T-helper 2 cell treated with Interferon-gamma antibody and Interleukin-4, amounts not matched to agents 100 ng/mL and 5 ng/mL, for 36 hours (primary cell): ENCODE measurements around the gene ACADVL. TPM values are rescaled to one million over a fixed set of nuclear protein-coding genes. Genes with fewer than 3 reads are reported as not detected.

Experiments
- intact Hi-C: fragments of 100-400 bp; cut with micrococcal nuclease; formaldehyde crosslinking; loops from one replicate; pipeline ENCODE4 v1.15.1; 2023
- total RNA-seq: library from RNA; stranded (reverse); gene quantifications from 2 replicates; pipeline ENCODE4 v1.2.3, GENCODE V29; 2022

The ACADVL gene
- total RNA-seq, 1 donor from 2014 or later, result 340 TPM

DNA sequence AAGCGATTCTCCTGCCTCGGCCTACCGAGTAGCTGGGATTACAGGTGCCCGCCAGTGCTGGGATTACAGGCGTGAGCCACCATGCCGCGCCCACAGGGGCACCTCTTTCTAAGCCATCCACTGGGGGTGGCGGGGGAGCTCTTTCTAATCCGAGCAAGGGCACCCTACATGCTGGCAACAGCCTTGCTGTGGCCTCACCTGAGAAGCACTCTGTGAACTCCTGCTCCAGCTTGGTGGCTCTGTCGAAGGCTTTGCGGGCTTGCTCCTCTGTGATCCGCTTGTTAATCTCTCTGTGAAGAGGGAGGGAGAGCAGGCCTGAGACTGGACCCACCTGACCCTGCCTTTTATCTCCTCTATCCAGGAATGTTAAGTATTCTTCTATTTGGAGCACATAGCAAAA is 28.7 kb upstream of the ACADVL start:
- intact Hi-C loops, result no loop called here

DNA sequence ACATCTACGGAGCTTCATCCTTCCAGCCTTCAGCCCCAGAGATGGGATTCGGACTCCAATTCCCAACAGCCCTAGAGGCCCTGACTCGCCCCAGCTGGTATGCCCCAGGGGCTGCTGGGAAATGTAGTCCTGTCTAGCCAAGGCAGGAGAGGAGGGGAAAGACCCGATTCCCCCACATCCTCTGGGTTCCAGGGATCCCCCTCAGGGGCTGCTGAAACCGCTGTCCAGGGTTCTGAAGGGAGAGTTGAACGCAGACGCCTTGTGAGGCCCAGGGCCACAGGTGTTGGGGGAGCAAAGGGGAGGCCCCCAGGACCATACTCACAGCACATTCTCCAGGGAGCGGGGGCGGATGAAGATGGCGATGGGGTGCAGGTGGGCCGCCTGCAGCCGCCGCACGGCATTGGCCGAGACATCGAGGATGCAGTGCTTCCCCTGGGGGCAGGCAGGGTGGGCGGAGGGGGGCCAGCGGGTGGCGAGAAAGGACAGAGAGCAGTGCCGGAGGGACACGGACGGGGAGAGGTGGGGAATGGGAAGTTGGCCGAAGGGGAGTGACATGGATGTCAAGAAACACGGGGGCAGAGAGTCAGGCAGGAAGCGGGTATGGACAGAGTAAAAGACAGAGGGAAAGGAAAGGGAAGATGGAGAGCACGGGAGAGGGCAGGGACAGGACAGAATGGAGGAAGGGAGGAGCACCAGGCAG is 28.0 kb upstream of the ACADVL start:
- intact Hi-C loops, result no loop called here

DNA sequence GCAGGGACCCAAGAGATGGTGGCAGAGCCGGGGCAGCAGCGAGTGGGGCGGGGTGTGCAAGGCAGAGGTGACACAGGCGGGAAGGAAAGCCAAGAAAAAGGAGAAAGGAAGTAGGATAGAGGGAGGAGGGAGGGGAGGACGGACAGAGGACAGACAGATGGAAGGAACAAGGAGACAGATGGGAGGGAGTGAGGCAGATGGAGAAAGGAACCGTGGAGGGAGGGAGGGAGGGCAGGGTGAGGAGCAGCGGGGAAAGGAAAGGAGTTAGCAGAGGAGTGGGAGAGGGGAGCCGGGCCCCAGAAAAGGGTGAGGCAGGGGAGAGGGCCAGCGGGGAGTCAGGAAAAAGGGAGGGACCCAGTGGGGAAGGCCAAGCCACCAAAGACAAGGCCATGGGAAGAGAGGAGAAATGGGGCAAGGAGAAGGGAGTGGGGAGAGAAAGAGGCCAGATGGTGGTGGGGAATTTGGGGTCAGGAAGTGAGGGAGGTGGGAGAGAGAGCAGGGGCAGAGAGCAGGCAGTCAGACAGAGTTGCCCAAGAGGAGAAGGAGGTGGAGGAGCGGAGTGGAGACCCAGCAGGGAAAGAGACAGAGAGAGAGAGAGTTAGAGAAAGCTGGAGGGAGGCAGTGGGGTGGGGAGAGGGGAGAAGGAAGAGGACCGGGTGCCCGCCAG is 27.3 kb upstream of the ACADVL start:
- intact Hi-C loops, result no loop called here

DNA sequence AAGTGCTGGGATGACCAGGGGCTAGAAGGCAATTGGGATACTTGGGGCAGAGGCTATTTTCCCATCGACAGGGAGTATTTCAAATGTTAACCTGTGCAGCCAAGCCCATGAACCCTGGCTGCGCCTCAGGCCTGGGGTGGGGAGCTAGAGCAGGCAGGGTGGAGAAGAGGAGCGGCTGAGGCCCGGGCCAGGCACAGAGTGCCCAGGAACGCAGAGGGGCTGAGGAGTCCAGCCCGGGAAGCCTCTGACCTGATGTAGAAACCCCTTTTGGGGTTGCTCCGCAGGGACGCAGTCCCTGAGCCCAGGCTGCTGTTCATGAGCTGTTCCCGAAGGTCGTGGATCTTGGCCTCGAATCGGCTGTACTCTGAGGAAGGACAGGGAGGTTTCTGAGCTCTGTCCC is 23.8 kb upstream of the ACADVL start:
- intact Hi-C loops, result no loop called here

DNA sequence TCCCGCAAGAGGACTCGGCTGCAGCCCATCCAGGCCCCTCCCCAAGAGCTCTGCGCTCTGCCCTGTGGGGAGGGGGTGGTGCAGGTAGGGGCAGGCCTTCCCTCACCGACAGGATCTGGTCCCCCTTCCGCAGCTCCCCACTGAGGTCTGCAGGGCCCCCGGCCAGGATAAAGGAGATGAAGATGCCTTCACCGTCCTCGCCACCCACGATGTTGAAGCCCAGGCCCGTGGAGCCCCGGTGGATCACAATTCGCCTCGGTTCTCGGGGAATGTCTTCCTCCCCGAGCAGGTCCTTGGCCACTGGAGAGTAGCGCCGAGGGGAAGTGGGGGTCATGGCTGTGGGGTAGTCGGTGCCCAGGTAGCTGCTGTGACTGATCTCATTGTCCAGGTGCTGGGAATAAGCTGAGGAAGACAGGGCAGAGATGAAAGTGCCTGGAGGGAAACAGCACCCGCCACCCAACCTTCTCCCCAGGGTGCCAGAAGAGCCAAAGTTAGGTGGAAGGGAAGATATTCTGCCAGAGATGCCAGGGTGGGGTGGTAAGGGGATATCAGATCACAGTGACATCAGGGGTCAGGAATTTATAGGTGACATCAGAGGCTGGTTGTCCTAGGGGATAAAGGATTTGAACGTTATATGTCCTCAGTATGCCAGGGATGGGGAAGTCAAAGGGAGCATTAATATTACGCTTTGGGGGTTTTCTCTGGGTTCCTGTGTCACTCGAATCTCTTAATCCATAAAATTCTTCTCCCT is 22.9 kb upstream of the ACADVL start:
- intact Hi-C loops, result no loop called here

DNA sequence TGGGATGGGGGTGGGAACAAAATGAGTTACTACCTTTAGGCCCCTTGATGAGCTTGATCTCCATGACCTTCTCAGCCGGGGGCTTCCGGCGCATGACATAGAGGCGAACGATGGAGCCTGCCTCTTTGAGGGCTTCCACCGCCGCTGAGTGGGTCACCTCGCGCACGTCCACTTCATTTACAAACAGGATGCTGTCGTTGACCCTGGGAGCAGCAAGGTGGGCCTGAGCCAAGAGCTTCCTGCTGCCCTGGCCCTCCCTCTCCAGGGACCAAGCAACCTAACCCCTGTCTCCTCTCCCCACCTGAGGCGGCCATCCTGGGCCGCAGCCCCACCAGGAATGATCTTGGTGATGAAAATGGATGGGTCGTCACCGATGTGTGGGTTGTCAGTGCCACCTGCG is 16.3 kb upstream of the ACADVL start:
- intact Hi-C loops, result no loop called here

DNA sequence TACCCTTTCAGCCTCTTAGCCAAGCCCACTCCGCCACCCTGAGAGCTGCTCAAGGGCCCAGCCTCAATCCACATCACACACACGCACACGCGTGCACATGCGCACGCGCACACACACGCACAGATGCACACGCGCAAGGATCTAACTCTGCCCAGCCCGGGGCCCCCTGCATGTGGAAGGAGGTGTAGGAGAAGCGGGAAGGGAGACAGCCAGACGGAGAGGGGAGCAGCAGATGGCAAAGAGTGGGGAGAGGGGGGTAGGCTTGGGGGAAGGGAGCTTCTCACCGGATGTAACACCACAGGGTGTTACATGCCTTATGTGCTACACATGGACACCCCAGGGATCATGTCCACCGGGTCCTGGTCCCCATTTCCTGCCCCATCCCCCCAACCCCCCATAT is 15.4 kb upstream of the ACADVL start:
- intact Hi-C loops, result no loop called here

DNA sequence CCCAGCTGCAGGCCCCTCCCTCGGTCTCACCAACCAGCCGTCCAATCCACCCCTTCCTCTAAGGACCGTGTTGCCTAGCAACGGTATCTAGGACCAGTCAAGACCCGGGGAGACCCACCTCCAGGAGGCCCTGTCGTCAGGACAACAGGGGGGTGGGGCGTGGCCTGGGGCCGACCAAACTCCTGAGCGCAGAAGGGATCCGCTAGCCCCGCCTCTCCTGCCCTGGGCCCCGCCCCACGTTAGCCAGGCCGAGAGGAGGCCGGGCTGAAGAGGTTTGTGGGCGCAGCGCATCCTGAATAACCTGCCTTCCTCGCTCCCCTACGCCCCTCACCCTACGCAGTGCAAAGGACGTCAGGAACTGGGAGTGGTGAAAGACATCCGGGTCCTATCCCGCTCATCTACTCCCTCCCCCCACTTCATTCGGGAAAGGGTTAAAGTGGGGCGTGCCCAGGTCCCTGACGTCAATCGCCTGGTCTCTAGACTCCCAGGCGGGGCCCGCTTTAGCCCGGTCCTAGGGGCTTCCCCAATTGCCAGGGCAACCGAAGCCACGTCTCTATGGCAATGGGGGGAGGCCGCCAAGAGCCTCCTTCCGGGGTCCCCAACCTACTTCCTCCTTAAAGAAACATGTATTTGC is 14.8 kb upstream of the ACADVL start:
- intact Hi-C loops, result loop anchor here (1.0 kb wide), 2 partner anchors 9 to 47 kb away; partner anchors contain the start of gene ELP5

DNA sequence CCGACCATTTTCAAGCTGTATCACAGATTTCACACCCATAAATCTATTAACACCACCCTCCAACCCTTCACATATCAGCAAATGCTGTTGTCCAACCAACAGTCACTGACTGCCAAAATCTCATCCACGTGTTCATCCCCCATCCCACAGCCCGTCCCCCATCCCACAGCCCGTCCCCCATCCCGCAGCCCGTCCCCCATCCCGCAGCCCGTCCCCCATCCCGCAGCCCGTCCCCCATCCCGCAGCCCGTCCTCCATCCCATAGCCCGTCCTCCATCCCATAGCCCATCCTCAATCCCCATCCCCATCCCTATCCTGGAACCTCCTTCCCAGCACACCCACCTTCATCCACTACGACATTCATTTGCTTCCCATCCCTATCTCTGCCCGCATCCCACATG is 14.2 kb upstream of the ACADVL start:
- intact Hi-C loops, result loop anchor here (1.0 kb wide), 2 partner anchors 9 to 47 kb away; partner anchors contain the start of gene ELP5

DNA sequence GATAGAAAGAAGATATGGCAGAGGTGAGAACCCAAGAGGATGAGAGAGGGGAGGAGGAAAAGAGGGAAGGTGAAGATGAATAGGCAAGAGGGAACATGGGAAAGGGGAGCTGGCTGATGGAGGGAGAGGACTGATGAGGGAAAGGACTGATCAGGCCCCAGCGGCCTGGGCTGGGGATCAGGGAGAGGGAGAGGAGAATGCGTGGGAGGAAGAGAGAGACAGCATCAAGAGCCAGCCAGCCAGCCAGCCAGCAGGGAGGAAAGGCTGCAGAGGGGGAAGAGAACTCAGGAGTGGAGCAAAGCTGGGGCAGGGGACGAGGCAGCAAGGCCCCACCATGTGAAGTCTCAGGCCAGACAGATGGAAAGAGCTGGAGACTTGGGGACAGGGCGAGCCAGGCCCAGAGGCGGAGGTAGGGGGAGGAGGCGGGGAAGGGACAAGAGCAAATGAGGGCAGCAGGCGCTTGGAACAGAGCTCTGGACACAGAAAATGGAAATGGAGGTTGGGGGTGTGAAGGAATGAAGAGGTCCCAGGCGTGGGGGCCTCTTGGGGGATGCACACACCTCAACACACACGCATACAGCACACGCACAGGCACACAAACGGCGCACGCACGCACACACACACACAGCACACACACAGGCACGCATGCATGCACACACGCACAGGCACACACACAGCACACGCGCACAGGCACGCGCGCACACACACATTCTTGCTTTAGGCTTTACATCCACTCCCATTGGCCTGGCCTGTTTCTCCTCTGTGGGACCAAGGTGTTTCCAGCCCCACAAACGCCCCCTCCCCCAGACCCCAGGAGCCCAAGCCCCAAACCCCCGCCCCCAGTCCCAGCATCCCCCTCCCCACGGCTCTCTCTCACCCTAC is 12.4 kb upstream of the ACADVL start:
- intact Hi-C loops, result no loop called here

DNA sequence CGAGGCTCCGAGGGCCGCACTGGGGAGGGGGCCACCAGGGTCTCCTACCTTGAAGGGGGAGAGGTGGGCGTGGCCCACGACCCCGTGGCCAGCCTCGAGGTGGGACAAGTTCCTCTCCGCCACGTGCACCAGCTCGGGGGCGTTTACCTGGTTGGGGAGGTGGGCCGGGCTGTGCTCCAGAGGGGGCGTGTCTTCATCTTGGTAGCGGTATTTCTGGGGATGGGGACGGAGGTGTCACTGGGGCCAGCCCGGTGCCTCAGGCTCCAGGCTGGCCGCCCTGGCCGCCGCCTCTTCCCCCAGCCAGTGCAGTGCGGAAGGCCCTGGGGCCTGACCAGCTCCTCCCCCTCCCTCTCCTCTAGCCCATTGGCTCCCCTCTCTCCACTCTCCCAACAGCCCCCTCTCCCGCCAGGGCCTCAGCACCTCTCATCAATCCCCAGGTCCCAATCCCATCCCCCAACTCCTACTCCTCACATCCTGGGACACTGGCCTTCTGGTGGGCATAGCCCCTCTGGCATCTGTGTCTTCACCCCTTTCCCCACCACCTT is 11.6 kb upstream of the ACADVL start:
- intact Hi-C loops, result no loop called here

DNA sequence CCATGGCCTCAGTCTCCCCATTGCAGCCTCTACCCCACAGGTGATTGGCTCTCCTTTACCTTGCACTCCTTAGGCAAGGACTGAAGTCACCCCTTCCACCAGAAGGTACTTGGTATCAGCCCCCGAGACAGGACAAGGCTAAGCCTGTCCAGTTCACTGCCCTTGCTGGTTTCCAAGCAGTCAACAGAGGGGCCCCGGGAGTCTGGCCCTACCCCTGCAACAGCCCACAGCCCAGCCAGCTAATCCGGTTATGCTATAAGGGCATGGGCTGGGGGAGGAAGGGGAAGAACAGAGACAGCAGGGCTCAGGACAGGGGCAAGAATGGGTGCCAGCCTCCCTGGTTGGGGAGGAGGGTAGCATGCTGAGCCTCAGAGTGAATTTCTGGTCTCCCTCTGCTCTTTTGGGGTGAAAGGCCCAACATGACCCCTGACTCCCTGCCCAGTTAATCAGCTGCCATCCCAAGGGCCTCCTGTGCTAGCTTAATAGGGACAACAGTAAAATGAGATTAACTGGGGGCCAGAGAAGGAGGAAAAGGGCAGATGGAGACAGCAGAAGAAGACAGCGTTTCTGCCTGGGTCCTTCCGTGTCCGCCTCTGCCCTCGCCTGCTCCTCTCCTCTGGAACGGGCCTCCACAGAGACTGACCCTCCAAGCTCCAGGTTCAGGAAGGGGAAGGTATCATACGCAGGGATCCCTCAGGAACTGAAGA is 10.8 kb upstream of the ACADVL start:
- intact Hi-C loops, result no loop called here

DNA sequence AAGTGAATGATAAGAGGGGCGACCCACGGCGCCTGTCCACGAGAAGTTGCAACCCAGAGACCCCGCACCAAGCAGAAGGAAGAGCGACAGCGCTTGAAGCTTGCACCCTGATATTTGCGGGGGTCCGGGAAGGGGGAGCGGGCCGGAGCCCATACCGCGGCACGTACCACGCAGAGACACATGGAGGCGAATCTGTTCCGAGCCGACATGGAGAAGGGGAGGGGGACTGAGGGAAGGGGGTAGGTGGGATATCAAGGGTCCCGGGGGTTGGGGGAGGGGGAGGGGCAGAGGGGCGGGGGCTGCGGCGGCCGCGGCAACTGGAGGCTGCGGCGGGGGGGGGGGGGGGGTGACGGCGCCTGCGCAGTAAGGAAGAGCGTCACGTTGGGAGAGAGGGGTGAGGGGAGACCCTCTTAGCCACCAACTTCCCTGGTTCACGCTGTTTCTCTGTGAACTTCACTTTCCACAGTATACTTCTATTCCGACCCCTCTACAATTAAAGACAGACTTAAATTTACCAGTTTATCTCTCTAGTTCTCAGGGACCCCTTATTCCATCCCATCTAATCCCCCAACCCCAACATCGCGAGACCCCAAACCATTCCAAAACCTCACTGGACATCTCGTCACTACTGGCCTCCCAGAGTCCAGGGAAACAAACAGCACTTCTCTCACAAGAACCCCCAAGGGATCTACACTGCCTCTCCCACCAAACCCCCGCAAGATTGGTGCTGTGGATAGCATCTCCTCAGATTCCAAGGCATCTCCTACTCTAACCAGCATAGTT is 8.1 kb upstream of the ACADVL start:
- intact Hi-C loops, result loop anchor here (5.0 kb wide), 1 partner anchor 174 kb away; the partner anchor contains the start of gene SLC16A13

DNA sequence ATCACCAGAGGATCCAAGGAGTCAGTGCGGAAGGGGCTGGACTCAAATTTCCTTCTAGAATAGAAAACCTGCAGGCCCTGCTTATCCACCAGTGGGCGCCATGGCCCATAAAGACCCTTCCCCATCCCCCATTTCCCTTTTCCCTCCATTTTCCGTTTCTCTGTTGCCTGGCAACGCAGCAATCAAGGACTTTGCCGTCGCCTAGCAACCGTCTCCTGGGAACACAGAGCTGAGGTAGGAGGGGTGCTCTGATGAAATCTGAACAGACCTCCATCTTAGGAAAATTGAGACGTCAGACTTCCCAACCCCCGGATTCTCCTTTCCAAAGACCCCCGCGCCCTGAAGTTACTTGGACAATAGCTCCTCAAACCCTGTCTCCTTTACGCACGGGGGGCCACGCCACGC is 5.8 kb upstream of the ACADVL start:
- intact Hi-C loops, result loop anchor here (1.0 to 5.0 kb wide), 6 partner anchors 9 to 177 kb away; partner anchors contain the start of genes DVL2, EIF5A, ELP5 and PHF23

DNA sequence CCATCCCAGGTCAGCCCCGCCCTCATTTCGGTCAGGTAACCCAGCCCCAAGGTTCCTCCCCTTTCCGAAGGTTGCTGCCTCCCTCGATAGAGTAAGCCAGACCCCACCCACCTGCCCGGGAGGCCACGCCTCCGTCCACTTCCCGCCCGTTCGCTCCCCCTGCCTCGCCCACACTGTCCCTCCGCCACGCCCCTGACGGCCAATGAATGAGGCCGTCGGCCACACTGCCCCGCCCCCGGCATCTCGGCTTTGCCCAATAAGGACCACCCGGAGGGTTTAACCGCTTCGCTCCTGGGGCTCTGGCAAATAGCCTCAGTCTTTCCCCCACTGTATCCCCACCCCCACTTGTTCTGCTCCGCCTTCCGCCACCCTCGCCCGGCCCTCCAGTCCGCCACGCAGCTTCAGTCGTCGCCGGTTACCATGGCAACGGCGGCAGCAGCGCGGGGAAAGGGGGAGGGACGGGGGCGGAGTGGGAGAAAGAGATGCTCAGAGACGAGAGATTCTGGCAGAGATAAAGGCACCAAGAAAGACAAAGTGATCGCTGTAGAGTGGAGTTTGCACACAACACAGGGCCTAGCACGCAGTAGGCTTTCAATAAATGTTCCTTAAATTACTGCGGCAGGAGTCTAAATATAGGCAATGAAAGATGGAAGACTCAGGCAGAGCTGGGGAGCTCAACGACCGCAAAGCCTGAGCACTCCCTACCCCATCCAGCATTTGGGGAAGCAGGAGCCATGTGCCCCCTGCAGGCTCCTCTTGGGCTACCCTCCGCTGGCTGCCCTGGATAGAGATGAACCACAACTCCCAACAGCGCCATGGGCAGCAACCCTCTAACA is 5.2 kb upstream of the ACADVL start:
- intact Hi-C loops, result loop anchor here (1.0 to 5.0 kb wide), 6 partner anchors 9 to 177 kb away; partner anchors contain the start of genes DVL2, EIF5A, ELP5 and PHF23

DNA sequence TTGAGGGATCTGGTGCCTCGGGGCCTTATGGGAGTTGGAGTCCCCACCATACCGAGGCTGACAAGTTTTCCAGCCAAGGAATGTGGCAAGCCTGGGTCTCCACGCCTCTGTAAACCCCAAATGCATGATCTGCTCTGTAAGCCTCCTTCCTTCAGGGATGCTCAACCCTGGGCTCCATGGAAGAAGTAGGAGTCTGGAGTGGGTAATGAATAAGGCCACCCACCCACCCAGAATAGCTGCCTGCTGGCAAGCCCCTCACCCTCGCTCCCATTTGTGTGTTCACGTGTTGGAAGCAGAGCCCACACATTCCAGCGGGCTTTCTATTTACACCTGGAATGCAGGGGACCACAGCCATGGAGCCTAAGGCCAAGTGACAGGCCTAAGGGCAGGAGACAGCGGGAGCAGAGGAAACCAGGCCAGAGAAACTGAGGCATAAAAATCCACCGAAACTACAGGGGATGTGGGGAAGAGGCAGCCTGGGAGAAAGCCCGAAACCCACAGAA is 4.6 kb upstream of the ACADVL start:
- intact Hi-C loops, result no loop called here

DNA sequence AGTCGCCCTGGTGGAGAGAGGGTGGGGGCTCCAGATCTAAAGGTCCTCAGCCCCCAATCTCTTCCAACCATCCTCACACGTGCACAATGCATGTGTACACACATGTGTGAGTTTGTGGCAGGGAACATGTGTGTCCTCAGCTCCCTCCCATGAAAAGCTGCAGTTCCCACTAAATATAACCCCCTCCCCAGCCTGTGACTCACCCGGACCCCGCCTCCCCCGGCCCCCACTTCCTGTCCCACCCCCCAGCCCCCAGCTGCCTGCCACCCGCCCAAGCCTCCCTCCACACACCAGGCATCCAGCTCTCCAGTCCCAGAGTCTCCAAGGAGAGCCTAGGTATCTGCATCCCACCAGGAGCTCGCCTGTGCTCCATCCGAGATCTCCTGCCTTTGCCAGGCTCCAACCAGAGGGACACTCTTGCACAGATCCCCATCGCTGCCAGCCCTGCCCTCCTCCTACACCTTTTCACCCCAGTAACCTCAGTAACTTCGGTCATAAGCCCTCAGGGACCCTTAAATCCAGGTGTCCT is 4.0 kb upstream of the ACADVL start:
- intact Hi-C loops, result no loop called here
